GM23338 (cell line): ENCODE data around the gene RSPH6A. TPM values are rescaled to one million over a fixed set of nuclear protein-coding genes. Genes with fewer than 3 reads are reported as not detected.
A peak's percentile ranks its signal among the peaks of the same experiment; 100 is the strongest.

Experiments
- ATAC-seq: fragments of 200-7000 bp; cut with Tn5 transposase; 3 replicates; pipeline ENCODE4 v1.9.1; 2020
- DNase-seq: peaks from one replicate; pipeline ENCODE4 v3.0.0-alpha.2; 2015; ENCODE audit warnings: low spot score
- H2AFZ ChIP-seq: fragments of 200-600 bp; sonication (generic); 2 replicates; pipeline ENCODE4 v1.8.0; 2016; ENCODE audit warnings: antibody characterized with exemption, mild to moderate bottlenecking, moderate library complexity
- H3F3A ChIP-seq: fragments of 200-600 bp; sonication (generic); replicated peaks from 2 replicates; pipeline ENCODE4 v1.8.0; 2017; ENCODE audit warnings: antibody characterized with exemption, mixed run types, low read depth
- H3K27ac ChIP-seq: fragments of 200-600 bp; sonication (generic); 2 replicates; pipeline ENCODE4 v1.6.1; 2016; ENCODE audit warnings: low read depth
- H3K27me3 ChIP-seq: fragments of 200-600 bp; sonication (generic); 2 replicates; pipeline ENCODE4 v1.8.0; 2016; ENCODE audit warnings: mild to moderate bottlenecking, mixed run types, moderate library complexity; ENCODE audit not compliant: insufficient read depth
- H3K36me3 ChIP-seq: fragments of 200-600 bp; sonication (generic); 2 replicates; pipeline ENCODE4 v1.8.0; 2016; ENCODE audit warnings: mild to moderate bottlenecking; ENCODE audit not compliant: insufficient read depth
- H3K4me1 ChIP-seq: fragments of 200-600 bp; sonication (generic); 2 replicates; pipeline ENCODE4 v1.8.0; 2016; ENCODE audit warnings: mild to moderate bottlenecking, moderate library complexity; ENCODE audit not compliant: insufficient read depth
- H3K4me2 ChIP-seq: fragments of 200-600 bp; sonication (generic); 2 replicates; pipeline ENCODE4 v1.7.1; 2017; ENCODE audit warnings: mixed run types
- H3K4me3 ChIP-seq: fragments of 200-600 bp; sonication (generic); 2 replicates; pipeline ENCODE4 v1.6.1; 2016; ENCODE audit warnings: mixed run types
- H3K79me2 ChIP-seq: fragments of 200-600 bp; sonication (generic); replicated peaks from 2 replicates; pipeline ENCODE4 v1.8.0; 2017; ENCODE audit warnings: mild to moderate bottlenecking; ENCODE audit not compliant: insufficient read depth
- H3K9me2 ChIP-seq: fragments of 200-600 bp; sonication (generic); 2 replicates; pipeline ENCODE4 v1.8.0; 2017; ENCODE audit not compliant: insufficient read depth
- H4K20me1 ChIP-seq: fragments of 200-600 bp; sonication (generic); replicated peaks from 2 replicates; pipeline ENCODE4 v1.8.0; 2017; ENCODE audit warnings: mild to moderate bottlenecking; ENCODE audit not compliant: insufficient read depth
- H3K27ac Mint-ChIP-seq: 2 replicates; pipeline ENCODE4 v1.8.0; 2020; ENCODE audit warnings: inconsistent platforms, mild to moderate bottlenecking, moderate library complexity, mixed read lengths
- H3K27me3 Mint-ChIP-seq: 3 replicates; pipeline ENCODE4 v1.8.0; 2022; ENCODE audit warnings: low read depth, mild to moderate bottlenecking, moderate library complexity, mixed read lengths, inconsistent platforms; ENCODE audit not compliant: insufficient read depth, poor library complexity
- H3K36me3 Mint-ChIP-seq: 3 replicates; pipeline ENCODE4 v1.8.0; 2021; ENCODE audit warnings: low read depth, mild to moderate bottlenecking, inconsistent platforms, moderate library complexity, mixed read lengths
- H3K4me1 Mint-ChIP-seq: 3 replicates; pipeline ENCODE4 v1.8.0; 2020; ENCODE audit warnings: mild to moderate bottlenecking, inconsistent platforms, mixed read lengths
- H3K4me3 Mint-ChIP-seq: 3 replicates; pipeline ENCODE4 v1.8.0; 2021; ENCODE audit warnings: moderate library complexity, mild to moderate bottlenecking, inconsistent platforms, mixed read lengths
- H3K9me3 Mint-ChIP-seq: 3 replicates; pipeline ENCODE4 v1.8.0; 2020; ENCODE audit warnings: moderate library complexity, mild to moderate bottlenecking, inconsistent platforms, mixed read lengths
- CREB1 ChIP-seq: fragments of 250-450 bp; sonication (Bioruptor Pico); IDR thresholded peaks from 2 replicates; pipeline ENCODE4 v1.5.0; 2020; ENCODE audit warnings: low read depth, mild to moderate bottlenecking, moderate library complexity
- EZH2 ChIP-seq: fragments of 200-600 bp; sonication (generic); IDR thresholded peaks from one replicate; pipeline ENCODE4 v1.8.0; 2017; ENCODE audit warnings: antibody characterized with exemption, mild to moderate bottlenecking, low read depth; ENCODE audit not compliant: unreplicated experiment
- EZH2phosphoT487 ChIP-seq: fragments of 200-600 bp; sonication (generic); IDR thresholded peaks from one replicate; pipeline ENCODE4 v1.8.1; 2018; ENCODE audit warnings: antibody characterized with exemption; ENCODE audit not compliant: unreplicated experiment
- JUNB ChIP-seq: IDR thresholded peaks from one replicate; pipeline ENCODE4 v1.6.1; 2016; ENCODE audit warnings: antibody characterized with exemption; ENCODE audit not compliant: unreplicated experiment
- NANOG ChIP-seq: IDR thresholded peaks from 2 replicates; pipeline ENCODE4 v1.6.1; 2016; ENCODE audit warnings: antibody characterized with exemption, borderline replicate concordance
- POLR2AphosphoS5 ChIP-seq: IDR thresholded peaks from 2 replicates; pipeline ENCODE4 v1.6.1; 2016; ENCODE audit warnings: antibody characterized with exemption, low read depth
- STAT1 ChIP-seq: IDR thresholded peaks from one replicate; pipeline ENCODE4 v1.6.1; 2016; ENCODE audit warnings: antibody characterized with exemption; ENCODE audit not compliant: unreplicated experiment
- ZNF114 ChIP-seq: fragments of 250-450 bp; sonication (Bioruptor Pico); IDR thresholded peaks from 2 replicates; pipeline ENCODE4 v1.5.0; 2020; ENCODE audit warnings: mild to moderate bottlenecking, moderate library complexity
- ZNF331 ChIP-seq: fragments of 250-450 bp; sonication (Bioruptor Pico); IDR thresholded peaks from 2 replicates; pipeline ENCODE4 v1.5.0; 2020; ENCODE audit warnings: low read depth, mild to moderate bottlenecking, moderate library complexity
- polyA plus RNA-seq: library from polyadenylated mRNA; unstranded; fragments of >200 nt; fragmentation: Nextera tagmentation; extraction: Ambion mirVana; gene quantifications from 2 replicates; pipeline ENCODE4 v1.2.1, GENCODE V29; 2016
- total RNA-seq: library from RNA; depleted of rRNA; stranded (reverse); fragments of >200 nt; shearing (Covaris generic); gene quantifications from 2 replicates; pipeline ENCODE4 v1.2.3, GENCODE V29; 2014
- TF ChIP-seq, protein P1 (sequence below): IDR thresholded peaks from 2 replicates; pipeline ENCODE4 v1.6.1; 2016; ENCODE audit warnings: antibody characterized with exemption
- TF ChIP-seq, protein P2 (sequence below): fragments of 250-450 bp; sonication (Bioruptor Pico); IDR thresholded peaks from 2 replicates; pipeline ENCODE4 v1.5.0; 2020; ENCODE audit warnings: mild to moderate bottlenecking, moderate library complexity
- TF ChIP-seq, protein P3 (sequence below): IDR thresholded peaks from one replicate; pipeline ENCODE4 v1.6.1; 2018; ENCODE audit warnings: antibody characterized with exemption; ENCODE audit not compliant: unreplicated experiment

RSPH6A gene
- total and polyA plus RNA-seq, 2 experiments from 2014 or later = 0.11 to 0.21 TPM

DNA sequence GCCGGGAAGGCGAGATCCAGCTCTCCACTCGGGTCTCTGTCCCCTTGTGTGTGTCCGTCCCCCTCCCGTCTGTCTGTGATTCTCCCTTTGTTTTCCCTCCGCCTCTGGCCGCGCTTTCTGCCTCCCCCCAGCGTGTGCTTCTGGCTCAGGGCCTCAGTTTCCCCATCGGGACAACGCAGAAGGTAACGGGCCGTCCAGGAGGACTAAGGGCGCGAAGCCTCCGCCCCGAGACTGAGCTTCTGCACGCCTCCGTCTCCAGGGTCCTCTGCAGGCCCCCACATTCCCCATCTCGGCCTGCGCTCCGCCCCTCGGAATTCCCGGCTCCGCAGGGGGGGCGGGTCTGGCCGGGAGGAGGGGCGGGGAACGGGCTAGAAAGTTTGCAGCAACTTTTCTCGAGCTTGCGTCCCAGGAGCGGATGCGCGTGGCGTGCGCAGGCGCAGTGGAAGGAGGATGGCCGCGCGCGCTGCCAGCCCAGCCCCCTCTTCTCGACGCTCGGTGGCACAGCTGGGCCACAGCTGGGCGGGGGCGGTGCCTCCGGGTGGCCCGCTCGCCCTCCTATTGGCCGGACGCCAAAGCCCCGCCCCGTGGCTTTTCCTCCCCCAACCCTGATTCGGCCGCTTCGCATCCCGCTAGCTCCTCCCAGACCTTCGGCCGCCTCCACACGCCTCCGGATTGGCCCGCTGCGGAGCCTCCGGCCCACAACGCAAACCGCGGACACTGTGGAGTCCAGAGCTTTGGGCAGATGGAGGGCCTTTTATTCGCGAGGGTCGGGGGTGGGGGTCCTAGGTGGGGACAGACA, 45.9 kb downstream of the RSPH6A start, which contains the start of gene SIX5:
Gene SIX5 (minus strand): TSS at position 269 of the 799 bp plus-strand sequence. CDS start 408 bp downstream, outside the sequence.
- Mint-ChIP-seq H3K27me3 (peaks cover 35% of the 10 kb centered on the region), H3K4me1 (peaks cover 28% of the 10 kb centered on the region), H3K36me3 (peaks cover 15% of the 10 kb centered on the region), H3K27ac (peak within 1 kb of the TSS; percentile 99), H3K4me3 (peak within 1 kb of the TSS; percentile 91), H3K9me3 (no peaks in the 10 kb centered on the region)
- Histone ChIP-seq H3F3A (peaks cover 25% of the 10 kb centered on the region), H3K27ac (peak within 1 kb of the TSS; percentile 100), H3K4me3 (peak within 1 kb of the TSS; percentile 83), H4K20me1 (no peaks in the 10 kb centered on the region; the same call in 1 of the 2 replicates), H3K36me3 (0 out of 2 replicates have a peak, but pooled peaks cover 3% of the 10 kb centered on the region), H3K27me3 (no peaks in the 10 kb centered on the region), H3K4me1 (peaks cover 33% of the 10 kb centered on the region), H2AFZ (no peak within 1 kb of the TSS), H3K79me2 (no peaks in the 10 kb centered on the region), H3K9me2 (no peaks in the 10 kb centered on the region), H3K4me2 (peak within 1 kb of the TSS; percentile 99)
- ATAC-seq (peak; percentile 46), DNase-seq (peak; percentile 99)
- TF ChIP-seq, protein P1, sequence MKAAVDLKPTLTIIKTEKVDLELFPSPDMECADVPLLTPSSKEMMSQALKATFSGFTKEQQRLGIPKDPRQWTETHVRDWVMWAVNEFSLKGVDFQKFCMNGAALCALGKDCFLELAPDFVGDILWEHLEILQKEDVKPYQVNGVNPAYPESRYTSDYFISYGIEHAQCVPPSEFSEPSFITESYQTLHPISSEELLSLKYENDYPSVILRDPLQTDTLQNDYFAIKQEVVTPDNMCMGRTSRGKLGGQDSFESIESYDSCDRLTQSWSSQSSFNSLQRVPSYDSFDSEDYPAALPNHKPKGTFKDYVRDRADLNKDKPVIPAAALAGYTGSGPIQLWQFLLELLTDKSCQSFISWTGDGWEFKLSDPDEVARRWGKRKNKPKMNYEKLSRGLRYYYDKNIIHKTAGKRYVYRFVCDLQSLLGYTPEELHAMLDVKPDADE = no peak
- TF ChIP-seq, protein P2, sequence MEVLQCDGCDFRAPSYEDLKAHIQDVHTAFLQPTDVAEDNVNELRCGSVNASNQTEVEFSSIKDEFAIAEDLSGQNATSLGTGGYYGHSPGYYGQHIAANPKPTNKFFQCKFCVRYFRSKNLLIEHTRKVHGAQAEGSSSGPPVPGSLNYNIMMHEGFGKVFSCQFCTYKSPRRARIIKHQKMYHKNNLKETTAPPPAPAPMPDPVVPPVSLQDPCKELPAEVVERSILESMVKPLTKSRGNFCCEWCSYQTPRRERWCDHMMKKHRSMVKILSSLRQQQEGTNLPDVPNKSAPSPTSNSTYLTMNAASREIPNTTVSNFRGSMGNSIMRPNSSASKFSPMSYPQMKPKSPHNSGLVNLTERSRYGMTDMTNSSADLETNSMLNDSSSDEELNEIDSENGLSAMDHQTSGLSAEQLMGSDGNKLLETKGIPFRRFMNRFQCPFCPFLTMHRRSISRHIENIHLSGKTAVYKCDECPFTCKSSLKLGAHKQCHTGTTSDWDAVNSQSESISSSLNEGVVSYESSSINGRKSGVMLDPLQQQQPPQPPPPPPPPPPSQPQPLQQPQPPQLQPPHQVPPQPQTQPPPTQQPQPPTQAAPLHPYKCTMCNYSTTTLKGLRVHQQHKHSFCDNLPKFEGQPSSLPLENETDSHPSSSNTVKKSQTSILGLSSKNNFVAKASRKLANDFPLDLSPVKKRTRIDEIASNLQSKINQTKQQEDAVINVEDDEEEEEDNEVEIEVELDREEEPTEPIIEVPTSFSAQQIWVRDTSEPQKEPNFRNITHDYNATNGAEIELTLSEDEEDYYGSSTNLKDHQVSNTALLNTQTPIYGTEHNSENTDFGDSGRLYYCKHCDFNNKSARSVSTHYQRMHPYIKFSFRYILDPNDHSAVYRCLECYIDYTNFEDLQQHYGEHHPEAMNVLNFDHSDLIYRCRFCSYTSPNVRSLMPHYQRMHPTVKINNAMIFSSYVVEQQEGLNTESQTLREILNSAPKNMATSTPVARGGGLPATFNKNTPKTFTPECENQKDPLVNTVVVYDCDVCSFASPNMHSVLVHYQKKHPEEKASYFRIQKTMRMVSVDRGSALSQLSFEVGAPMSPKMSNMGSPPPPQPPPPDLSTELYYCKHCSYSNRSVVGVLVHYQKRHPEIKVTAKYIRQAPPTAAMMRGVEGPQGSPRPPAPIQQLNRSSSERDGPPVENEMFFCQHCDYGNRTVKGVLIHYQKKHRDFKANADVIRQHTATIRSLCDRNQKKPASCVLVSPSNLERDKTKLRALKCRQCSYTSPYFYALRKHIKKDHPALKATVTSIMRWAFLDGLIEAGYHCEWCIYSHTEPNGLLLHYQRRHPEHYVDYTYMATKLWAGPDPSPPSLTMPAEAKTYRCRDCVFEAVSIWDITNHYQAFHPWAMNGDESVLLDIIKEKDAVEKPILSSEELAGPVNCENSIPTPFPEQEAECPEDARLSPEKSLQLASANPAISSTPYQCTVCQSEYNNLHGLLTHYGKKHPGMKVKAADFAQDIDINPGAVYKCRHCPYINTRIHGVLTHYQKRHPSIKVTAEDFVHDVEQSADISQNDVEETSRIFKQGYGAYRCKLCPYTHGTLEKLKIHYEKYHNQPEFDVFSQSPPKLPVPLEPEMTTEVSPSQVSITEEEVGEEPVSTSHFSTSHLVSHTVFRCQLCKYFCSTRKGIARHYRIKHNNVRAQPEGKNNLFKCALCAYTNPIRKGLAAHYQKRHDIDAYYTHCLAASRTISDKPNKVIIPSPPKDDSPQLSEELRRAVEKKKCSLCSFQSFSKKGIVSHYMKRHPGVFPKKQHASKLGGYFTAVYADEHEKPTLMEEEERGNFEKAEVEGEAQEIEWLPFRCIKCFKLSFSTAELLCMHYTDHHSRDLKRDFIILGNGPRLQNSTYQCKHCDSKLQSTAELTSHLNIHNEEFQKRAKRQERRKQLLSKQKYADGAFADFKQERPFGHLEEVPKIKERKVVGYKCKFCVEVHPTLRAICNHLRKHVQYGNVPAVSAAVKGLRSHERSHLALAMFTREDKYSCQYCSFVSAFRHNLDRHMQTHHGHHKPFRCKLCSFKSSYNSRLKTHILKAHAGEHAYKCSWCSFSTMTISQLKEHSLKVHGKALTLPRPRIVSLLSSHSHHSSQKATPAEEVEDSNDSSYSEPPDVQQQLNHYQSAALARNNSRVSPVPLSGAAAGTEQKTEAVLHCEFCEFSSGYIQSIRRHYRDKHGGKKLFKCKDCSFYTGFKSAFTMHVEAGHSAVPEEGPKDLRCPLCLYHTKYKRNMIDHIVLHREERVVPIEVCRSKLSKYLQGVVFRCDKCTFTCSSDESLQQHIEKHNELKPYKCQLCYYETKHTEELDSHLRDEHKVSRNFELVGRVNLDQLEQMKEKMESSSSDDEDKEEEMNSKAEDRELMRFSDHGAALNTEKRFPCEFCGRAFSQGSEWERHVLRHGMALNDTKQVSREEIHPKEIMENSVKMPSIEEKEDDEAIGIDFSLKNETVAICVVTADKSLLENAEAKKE (CRISPR knock-in tag) = no peak
- no peak for TF ChIP-seq NANOG
- TF ChIP-seq, protein P3, sequence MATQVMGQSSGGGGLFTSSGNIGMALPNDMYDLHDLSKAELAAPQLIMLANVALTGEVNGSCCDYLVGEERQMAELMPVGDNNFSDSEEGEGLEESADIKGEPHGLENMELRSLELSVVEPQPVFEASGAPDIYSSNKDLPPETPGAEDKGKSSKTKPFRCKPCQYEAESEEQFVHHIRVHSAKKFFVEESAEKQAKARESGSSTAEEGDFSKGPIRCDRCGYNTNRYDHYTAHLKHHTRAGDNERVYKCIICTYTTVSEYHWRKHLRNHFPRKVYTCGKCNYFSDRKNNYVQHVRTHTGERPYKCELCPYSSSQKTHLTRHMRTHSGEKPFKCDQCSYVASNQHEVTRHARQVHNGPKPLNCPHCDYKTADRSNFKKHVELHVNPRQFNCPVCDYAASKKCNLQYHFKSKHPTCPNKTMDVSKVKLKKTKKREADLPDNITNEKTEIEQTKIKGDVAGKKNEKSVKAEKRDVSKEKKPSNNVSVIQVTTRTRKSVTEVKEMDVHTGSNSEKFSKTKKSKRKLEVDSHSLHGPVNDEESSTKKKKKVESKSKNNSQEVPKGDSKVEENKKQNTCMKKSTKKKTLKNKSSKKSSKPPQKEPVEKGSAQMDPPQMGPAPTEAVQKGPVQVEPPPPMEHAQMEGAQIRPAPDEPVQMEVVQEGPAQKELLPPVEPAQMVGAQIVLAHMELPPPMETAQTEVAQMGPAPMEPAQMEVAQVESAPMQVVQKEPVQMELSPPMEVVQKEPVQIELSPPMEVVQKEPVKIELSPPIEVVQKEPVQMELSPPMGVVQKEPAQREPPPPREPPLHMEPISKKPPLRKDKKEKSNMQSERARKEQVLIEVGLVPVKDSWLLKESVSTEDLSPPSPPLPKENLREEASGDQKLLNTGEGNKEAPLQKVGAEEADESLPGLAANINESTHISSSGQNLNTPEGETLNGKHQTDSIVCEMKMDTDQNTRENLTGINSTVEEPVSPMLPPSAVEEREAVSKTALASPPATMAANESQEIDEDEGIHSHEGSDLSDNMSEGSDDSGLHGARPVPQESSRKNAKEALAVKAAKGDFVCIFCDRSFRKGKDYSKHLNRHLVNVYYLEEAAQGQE = no peak
- peak; percentile 87 for TF ChIP-seq POLR2AphosphoS5
- TF ChIP-seq STAT1 = no peak
- TF ChIP-seq CREB1 (CRISPR knock-in tag) = peak; percentile 72
- TF ChIP-seq EZH2 = no peak
- no peak for TF ChIP-seq ZNF114
- no peak for TF ChIP-seq JUNB
- no peak for TF ChIP-seq ZNF331
- TF ChIP-seq EZH2phosphoT487 = no peak
